Eye (tissue), 1 donor: ENCODE measurements around the gene NBEA.
"Not testable (repeated sequence)": the region's sequence is repeated elsewhere in the genome, so short reads cannot be mapped to it uniquely, and the experiment has no call there.

Experiments used
- DNase-seq: peaks from one replicate; pipeline ENCODE4 v3.0.0-alpha.2; 2015

NBEA gene

GRCh38 chr13:35393886-35394285 is 451.8 kb downstream of the NBEA start:
- no peak for DNase-seq

- DNase-seq, result not testable (repeated sequence)
Observed at GRCh38 chr13:35408285-35408684, 466.2 kb downstream of the NBEA start.

- no peak for DNase-seq
Observed at GRCh38 chr13:35411059-35411744, 469.1 kb downstream of the NBEA start.

GRCh38 chr13:35448465-35448864 is 506.4 kb downstream of the NBEA start:
- DNase-seq, result no peak

- no peak for DNase-seq
Observed at GRCh38 chr13:35449821-35450220, 507.8 kb downstream of the NBEA start.

- no peak for DNase-seq
Observed at GRCh38 chr13:35455022-35455421, 513.0 kb downstream of the NBEA start.

- no peak for DNase-seq
Observed at GRCh38 chr13:35457258-35457657, 515.2 kb downstream of the NBEA start.

- no peak for DNase-seq
Observed at GRCh38 chr13:35460061-35460460, 518.0 kb downstream of the NBEA start.

GRCh38 chr13:35465371-35465770 is 523.3 kb downstream of the NBEA start:
- no peak for DNase-seq

GRCh38 chr13:35468195-35468594 is 526.1 kb downstream of the NBEA start:
- DNase-seq, result peak; percentile 56

- peak; percentile 80 for DNase-seq
Observed at GRCh38 chr13:35469806-35470525, 527.9 kb downstream of the NBEA start.

- peak; percentile 96 for DNase-seq
Observed at GRCh38 chr13:35470671-35471661, 528.9 kb downstream of the NBEA start.

- DNase-seq, result peak; percentile 91
Observed at GRCh38 chr13:35471706-35472322, 529.7 kb downstream of the NBEA start.

GRCh38 chr13:35472323-35472881 is 530.3 kb downstream of the NBEA start:
- peak; percentile 88 for DNase-seq

- DNase-seq, result peak; percentile 80
Observed at GRCh38 chr13:35473206-35473775, 531.2 kb downstream of the NBEA start.

GRCh38 chr13:35473802-35474201 is 531.7 kb downstream of the NBEA start:
- peak; percentile 75 for DNase-seq

- DNase-seq, result peak; percentile 78
Observed at GRCh38 chr13:35474496-35475211, 532.6 kb downstream of the NBEA start.

- peak; percentile 86 for DNase-seq
Observed at GRCh38 chr13:35475212-35475959, 533.3 kb downstream of the NBEA start.

- peak; percentile 99 for DNase-seq
Observed at GRCh38 chr13:35475960-35476943, 534.2 kb downstream of the NBEA start, which contains the start of gene MAB21L1. Gene MAB21L1 (minus strand): TSS chr13:35476689. CDS start chr13:35476138, 551 bp downstream.
